HCT116 (cell line): ENCODE measurements around the gene MST1. TPM values are rescaled to one million over a fixed set of nuclear protein-coding genes. Genes with fewer than 3 reads are reported as not detected.

ENCODE experiments used
- ATAC-seq: fragments of 200-7000 bp; cut with Tn5 transposase; 2 replicates; pipeline ENCODE4 v1.9.1; 2020; ENCODE audit warnings: mild to moderate bottlenecking, moderate library complexity
- BruUV-seq: library from RNA; stranded (reverse); fragments of 400-500 nt; replicated peaks from 2 replicates; lab custom pipeline; 2021; lab: Mats Ljungman, UMichigan
- CTCF ChIA-PET: fragments of 300-600 bp; sonication (Branson Sonifier 250); formaldehyde crosslinking; loops from one replicate; lab custom pipeline; 2021; ENCODE audit warnings: antibody characterized with exemption; lab: Charles Lee
- POLR2A ChIA-PET: fragments of 300-600, 350-600 bp; sonication (Branson Sonifier 250); formaldehyde crosslinking; loops from one replicate; lab custom pipeline; 2021; ENCODE audit warnings: antibody characterized with exemption; lab: Charles Lee
- RAD21 ChIA-PET, 2 experiments: fragments of 300-600 bp; sonication (Branson Sonifier 250); formaldehyde crosslinking; loops; one replicate each; lab custom pipeline; 2023; ENCODE audit warnings: low total read pairs in 2 of 2; ENCODE audit not compliant: uncharacterized antibody in 2 of 2, unreplicated experiment in 2 of 2, low non-redundant PET in 1 of 2; lab: Charles Lee
- DNase-seq: peaks from one replicate; pipeline ENCODE4 v3.0.0-alpha.2; 2010; ENCODE audit warnings: low read depth, low spot score
- H2AFZ ChIP-seq: fragments of 200-600 bp; shearing (Covaris generic), sonication (generic); 2 replicates; pipeline ENCODE4 v1.6.1; 2017; ENCODE audit warnings: low read depth, mixed run types, mixed read lengths, antibody characterized with exemption, low read length; ENCODE audit not compliant: poor library complexity, severe bottlenecking
- H3K27ac ChIP-seq: 2 replicates; pipeline ENCODE4 v1.5.1; 2012; ENCODE audit warnings: low read depth, low read length
- H3K27me3 ChIP-seq: fragments of 200-600 bp; sonication (generic); 2 replicates; pipeline ENCODE4 v1.6.1; 2016; ENCODE audit warnings: mixed run types, low read length, mixed read lengths; ENCODE audit not compliant: insufficient read depth
- H3K36me3 ChIP-seq, 2 experiments: fragments of 200-500 bp in 1 of 2; fragments of 200-600 bp in 1 of 2; sonication (Bioruptor generic) in 1 of 2; sonication (generic) in 1 of 2; 2 replicates each; pipeline versions ENCODE4 v1.5.1 to v1.6.1; 2014 to 2016; ENCODE audit warnings: low read length in 2 of 2, inconsistent platforms in 1 of 2, mixed read lengths in 1 of 2, mixed run types in 1 of 2; ENCODE audit not compliant: insufficient read depth in 2 of 2, control insufficient read depth in 1 of 2
- H3K4me1 ChIP-seq, 2 experiments: fragments of 200-600 bp in 1 of 2; sonication (generic) in 1 of 2; 2 replicates each; pipeline versions ENCODE4 v1.5.1 to v1.6.1; 2012 to 2017; ENCODE audit warnings: low read length in 2 of 2, inconsistent platforms in 1 of 2, mild to moderate bottlenecking in 1 of 2, mixed read lengths in 1 of 2, mixed run types in 1 of 2, moderate library complexity in 1 of 2; ENCODE audit not compliant: insufficient read depth in 2 of 2, control insufficient read depth in 1 of 2
- H3K4me2 ChIP-seq: fragments of 200-600 bp; sonication (generic); 2 replicates; pipeline ENCODE4 v1.6.1; 2017; ENCODE audit warnings: mixed run types, low read length, mixed read lengths
- H3K4me3 ChIP-seq, 2 experiments: fragments of 200-600 bp in 1 of 2; sonication (generic) in 1 of 2; replicated peaks in 1 of 2; 2 replicates each; pipeline ENCODE4 v1.5.1; 2011 to 2016; ENCODE audit warnings: low read length in 2 of 2, control low read depth in 1 of 2, low read depth in 1 of 2, mild to moderate bottlenecking in 1 of 2, mixed read lengths in 1 of 2, mixed run types in 1 of 2
- H3K79me2 ChIP-seq: fragments of 200-600 bp; sonication (generic); 2 replicates; pipeline ENCODE4 v1.6.1; 2017; ENCODE audit warnings: mild to moderate bottlenecking, mixed run types, low read length, moderate library complexity, mixed read lengths; ENCODE audit not compliant: insufficient read depth
- H3K9ac ChIP-seq: fragments of 200-600 bp; sonication (generic); 2 replicates; pipeline ENCODE4 v1.6.1; 2016; ENCODE audit warnings: low read length, mixed read lengths
- H3K9me2 ChIP-seq: fragments of 200-600 bp; sonication (generic), shearing (Covaris generic); 2 replicates; pipeline ENCODE4 v1.6.1; 2017; ENCODE audit warnings: mixed run types, mild to moderate bottlenecking, moderate library complexity; ENCODE audit not compliant: insufficient read depth
- H3K9me3 ChIP-seq, 2 experiments: fragments of 200-500 bp in 1 of 2; fragments of 200-600 bp in 1 of 2; sonication (Bioruptor generic) in 1 of 2; sonication (generic) in 1 of 2; 2 replicates each; pipeline ENCODE4 v1.6.1; 2014 to 2017; ENCODE audit warnings: low read length in 2 of 2, mixed read lengths in 2 of 2, inconsistent platforms in 1 of 2, low read depth in 1 of 2, mild to moderate bottlenecking in 1 of 2, mixed run types in 1 of 2, moderate library complexity in 1 of 2; ENCODE audit not compliant: control insufficient read depth in 1 of 2, insufficient read depth in 1 of 2
- H4K20me1 ChIP-seq: fragments of 200-600 bp; sonication (generic), shearing (Covaris generic); 2 replicates; pipeline ENCODE4 v1.6.1; 2017; ENCODE audit warnings: mixed run types, mild to moderate bottlenecking, moderate library complexity; ENCODE audit not compliant: insufficient read depth
- EGR1 ChIP-seq: IDR thresholded peaks from 2 replicates; pipeline ENCODE4 v1.6.1; 2012; ENCODE audit warnings: low read depth
- ELF1 ChIP-seq: IDR thresholded peaks from 2 replicates; pipeline ENCODE4 v1.6.1; 2012; ENCODE audit warnings: low read depth, borderline replicate concordance
- EZH2 ChIP-seq: fragments of 200-600 bp; sonication (generic); IDR thresholded peaks from 2 replicates; pipeline ENCODE4 v1.6.1; 2017; ENCODE audit warnings: antibody characterized with exemption, mixed run types
- FOSL1 ChIP-seq: IDR thresholded peaks from 2 replicates; pipeline ENCODE4 v1.6.1; 2012; ENCODE audit warnings: low read depth
- JUND ChIP-seq: IDR thresholded peaks from 2 replicates; pipeline ENCODE4 v1.6.1; 2012
- POLR2AphosphoS5 ChIP-seq: IDR thresholded peaks from 2 replicates; pipeline ENCODE4 v1.6.1; 2011; ENCODE audit warnings: mild to moderate bottlenecking, low read depth, low read length, moderate library complexity
- RAD21 ChIP-seq: IDR thresholded peaks from 2 replicates; pipeline ENCODE4 v1.6.1; 2012; ENCODE audit warnings: low read depth, mild to moderate bottlenecking
- SIN3A ChIP-seq: IDR thresholded peaks from 2 replicates; pipeline ENCODE4 v1.6.1; 2012; ENCODE audit warnings: low read depth
- SP1 ChIP-seq: IDR thresholded peaks from 2 replicates; pipeline ENCODE4 v1.6.1; 2012; ENCODE audit warnings: low read depth
- SRF ChIP-seq: IDR thresholded peaks from 2 replicates; pipeline ENCODE4 v1.6.1; 2012; ENCODE audit warnings: low read depth
- TCF7L2 ChIP-seq: IDR thresholded peaks from 2 replicates; pipeline ENCODE4 v1.7.0; 2011; ENCODE audit warnings: borderline replicate concordance, inconsistent platforms; ENCODE audit not compliant: insufficient read depth, insufficient read length; ENCODE audit errors: extremely low read depth
- YY1 ChIP-seq: IDR thresholded peaks from 2 replicates; pipeline ENCODE4 v1.6.1; 2011; ENCODE audit warnings: low read length, low read depth, moderate library complexity, mild to moderate bottlenecking; ENCODE audit not compliant: insufficient replicate concordance; ENCODE audit errors: extremely low read depth
- ZFX ChIP-seq: fragments of 450-650 bp; IDR thresholded peaks from 2 replicates; pipeline ENCODE4 v1.6.1; 2017
- intact Hi-C: fragments of 100-400 bp; cut with micrococcal nuclease; formaldehyde crosslinking; loops from 2 replicates; pipeline ENCODE4 v1.10.0; 2022
- total RNA-seq: library from RNA; stranded (reverse); gene quantifications from one replicate; pipeline ENCODE4 v1.2.1, GENCODE V29; 2021; ENCODE audit not compliant: unreplicated experiment
- TF ChIP-seq, protein P1 (sequence below): IDR thresholded peaks from 2 replicates; pipeline ENCODE4 v1.6.1; 2012; ENCODE audit warnings: low read depth
- TF ChIP-seq, protein P2 (sequence below): IDR thresholded peaks from 2 replicates; pipeline ENCODE4 v1.6.1; 2012

MST1 gene
- total RNA-seq, 1 experiment from 2014 or later, result 15.4 TPM

DNA sequence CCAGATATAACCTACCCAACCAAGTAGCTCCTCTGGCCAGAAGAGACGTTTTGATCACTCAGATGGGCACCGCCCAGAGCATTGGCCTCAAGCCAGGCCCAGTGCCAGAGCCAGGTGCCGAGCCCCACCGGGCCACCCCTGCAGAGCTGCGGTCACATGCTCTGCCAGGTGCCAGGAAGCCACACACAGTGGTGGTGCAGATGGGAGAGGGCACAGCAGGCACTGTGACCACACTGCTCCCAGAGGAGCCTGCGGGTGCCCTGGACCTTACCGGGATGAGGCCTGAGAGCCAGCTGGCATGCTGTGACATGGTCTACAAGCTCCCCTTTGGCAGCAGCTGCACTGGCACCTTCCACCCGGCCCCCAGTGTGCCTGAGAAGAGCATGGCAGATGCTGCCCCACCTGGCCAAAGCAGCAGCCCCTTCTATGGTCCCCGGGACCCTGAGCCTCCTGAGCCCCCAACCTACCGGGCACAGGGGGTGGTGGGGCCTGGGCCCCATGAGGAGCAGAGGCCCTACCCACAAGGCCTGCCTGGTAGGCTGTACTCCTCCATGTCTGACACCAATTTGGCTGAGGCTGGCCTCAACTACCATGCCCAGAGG lies 34.2 kb downstream of the MST1 start:
- no peak overlapping the region for H3K4me3 ChIP-seq
- no peak for DNase-seq
- ATAC-seq, result no peak; the same call in 1 of the 2 replicates
- no peaks in the 10 kb centered on the region for H3K9me2 ChIP-seq
- H3K36me3 ChIP-seq, result no peaks in the 10 kb centered on the region
- no peaks in the 10 kb centered on the region for H4K20me1 ChIP-seq
- H2AFZ ChIP-seq, result no peak overlapping the region
- H3K4me2 ChIP-seq, result no peak overlapping the region
- ChIA-PET RAD21 (no interaction called here), CTCF (no interaction called here), POLR2A (no interaction called here)
- no peak overlapping the region for H3K27ac ChIP-seq
- H3K79me2 ChIP-seq, result no peaks in the 10 kb centered on the region
- no TSS peak for BruUV-seq
- no peak overlapping the region for H3K9ac ChIP-seq
- no peaks in the 10 kb centered on the region for H3K27me3 ChIP-seq
- H3K9me3 ChIP-seq, result no peaks in the 10 kb centered on the region
- TF ChIP-seq, protein P1, sequence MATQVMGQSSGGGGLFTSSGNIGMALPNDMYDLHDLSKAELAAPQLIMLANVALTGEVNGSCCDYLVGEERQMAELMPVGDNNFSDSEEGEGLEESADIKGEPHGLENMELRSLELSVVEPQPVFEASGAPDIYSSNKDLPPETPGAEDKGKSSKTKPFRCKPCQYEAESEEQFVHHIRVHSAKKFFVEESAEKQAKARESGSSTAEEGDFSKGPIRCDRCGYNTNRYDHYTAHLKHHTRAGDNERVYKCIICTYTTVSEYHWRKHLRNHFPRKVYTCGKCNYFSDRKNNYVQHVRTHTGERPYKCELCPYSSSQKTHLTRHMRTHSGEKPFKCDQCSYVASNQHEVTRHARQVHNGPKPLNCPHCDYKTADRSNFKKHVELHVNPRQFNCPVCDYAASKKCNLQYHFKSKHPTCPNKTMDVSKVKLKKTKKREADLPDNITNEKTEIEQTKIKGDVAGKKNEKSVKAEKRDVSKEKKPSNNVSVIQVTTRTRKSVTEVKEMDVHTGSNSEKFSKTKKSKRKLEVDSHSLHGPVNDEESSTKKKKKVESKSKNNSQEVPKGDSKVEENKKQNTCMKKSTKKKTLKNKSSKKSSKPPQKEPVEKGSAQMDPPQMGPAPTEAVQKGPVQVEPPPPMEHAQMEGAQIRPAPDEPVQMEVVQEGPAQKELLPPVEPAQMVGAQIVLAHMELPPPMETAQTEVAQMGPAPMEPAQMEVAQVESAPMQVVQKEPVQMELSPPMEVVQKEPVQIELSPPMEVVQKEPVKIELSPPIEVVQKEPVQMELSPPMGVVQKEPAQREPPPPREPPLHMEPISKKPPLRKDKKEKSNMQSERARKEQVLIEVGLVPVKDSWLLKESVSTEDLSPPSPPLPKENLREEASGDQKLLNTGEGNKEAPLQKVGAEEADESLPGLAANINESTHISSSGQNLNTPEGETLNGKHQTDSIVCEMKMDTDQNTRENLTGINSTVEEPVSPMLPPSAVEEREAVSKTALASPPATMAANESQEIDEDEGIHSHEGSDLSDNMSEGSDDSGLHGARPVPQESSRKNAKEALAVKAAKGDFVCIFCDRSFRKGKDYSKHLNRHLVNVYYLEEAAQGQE, result no peak
- TF ChIP-seq ZFX (no peak), TCF7L2 (no peak), JUND (no peak)
- no peaks in the 10 kb centered on the region for H3K4me1 ChIP-seq
- intact Hi-C loops, result no loop called here

DNA sequence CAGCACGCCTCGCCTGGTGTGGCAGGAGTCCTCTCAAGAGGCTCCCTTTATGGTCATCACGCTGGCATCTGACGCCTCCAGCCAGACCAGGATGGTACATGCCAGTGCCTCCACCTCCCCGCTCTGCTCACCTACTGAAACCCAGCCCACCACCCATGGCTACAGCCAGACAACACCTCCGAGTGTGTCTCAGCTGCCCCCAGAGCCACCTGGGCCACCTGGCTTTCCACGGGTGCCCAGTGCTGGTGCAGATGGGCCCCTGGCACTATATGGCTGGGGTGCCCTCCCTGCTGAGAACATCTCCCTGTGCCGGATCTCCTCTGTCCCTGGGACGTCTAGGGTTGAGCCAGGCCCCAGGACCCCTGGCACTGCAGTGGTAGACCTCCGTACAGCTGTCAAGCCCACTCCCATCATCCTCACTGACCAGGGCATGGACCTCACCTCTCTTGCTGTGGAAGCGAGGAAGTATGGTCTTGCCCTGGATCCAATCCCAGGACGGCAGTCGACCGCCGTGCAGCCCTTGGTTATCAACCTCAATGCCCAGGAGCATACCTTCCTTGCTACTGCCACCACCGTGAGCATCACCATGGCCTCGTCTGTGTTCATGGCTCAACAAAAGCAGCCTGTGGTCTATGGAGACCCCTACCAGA lies 35.0 kb downstream of the MST1 start:
- ChIA-PET RAD21 (no interaction called here), POLR2A (no interaction called here), CTCF (no interaction called here)
- H3K27me3 ChIP-seq, result no peaks in the 10 kb centered on the region
- H3K9me3 ChIP-seq, result no peaks in the 10 kb centered on the region
- no peak overlapping the region for H3K27ac ChIP-seq
- H3K4me1 ChIP-seq, result peaks cover 0 to 6% of the 10 kb centered on the region in 2 experiments; a peak in 1 of 4 replicates
- H3K4me2 ChIP-seq, result no peak overlapping the region
- intact Hi-C loops, result no loop called here
- BruUV-seq, result no TSS peak
- no peaks in the 10 kb centered on the region for H4K20me1 ChIP-seq
- H3K36me3 ChIP-seq, result no peaks in the 10 kb centered on the region
- TF ChIP-seq YY1 (no peak), EGR1 (no peak), ELF1 (no peak), TCF7L2 (no peak), JUND (no peak), SP1 (no peak), SIN3A (no peak), SRF (no peak), EZH2 (no peak), RAD21 (no peak), POLR2AphosphoS5 (no peak), FOSL1 (no peak)
- TF ChIP-seq, protein P2, sequence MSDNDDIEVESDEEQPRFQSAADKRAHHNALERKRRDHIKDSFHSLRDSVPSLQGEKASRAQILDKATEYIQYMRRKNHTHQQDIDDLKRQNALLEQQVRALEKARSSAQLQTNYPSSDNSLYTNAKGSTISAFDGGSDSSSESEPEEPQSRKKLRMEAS, result no peak
- no peaks in the 10 kb centered on the region for H3K9me2 ChIP-seq
- H3K9ac ChIP-seq, result no peak overlapping the region
- no peak for DNase-seq
- no peak overlapping the region for H3K4me3 ChIP-seq
- no peak overlapping the region for H2AFZ ChIP-seq
- no peak for ATAC-seq
- no peaks in the 10 kb centered on the region for H3K79me2 ChIP-seq
